DOHH2 (cell line): ENCODE measurements around the gene SLC16A13.

Experiments used
- H3F3A ChIP-seq: fragments of 200-600 bp; sonication (generic), shearing (Covaris generic); 2 replicates; pipeline ENCODE4 v1.6.0; 2016; ENCODE audit warnings: antibody characterized with exemption, mild to moderate bottlenecking; ENCODE audit not compliant: control insufficient read depth, insufficient read depth
- H3K27ac ChIP-seq: fragments of 200-600 bp; sonication (generic); 2 replicates; pipeline ENCODE4 v1.5.1; 2014; ENCODE audit warnings: low read depth, mild to moderate bottlenecking, low read length, moderate library complexity
- H3K27me3 ChIP-seq: fragments of 200-600 bp; sonication (generic); 2 replicates; pipeline ENCODE4 v1.6.1; 2014; ENCODE audit warnings: mild to moderate bottlenecking, low read length, mixed read lengths; ENCODE audit not compliant: control insufficient read depth
- H3K36me3 ChIP-seq: fragments of 200-600 bp; sonication (generic); 2 replicates; pipeline ENCODE4 v1.6.1; 2014; ENCODE audit warnings: mild to moderate bottlenecking, low read length, moderate library complexity, mixed read lengths; ENCODE audit not compliant: control insufficient read depth
- H3K4me1 ChIP-seq: fragments of 200-600 bp; sonication (generic); 2 replicates; pipeline ENCODE4 v1.6.1; 2014; ENCODE audit warnings: mild to moderate bottlenecking, low read length, mixed read lengths; ENCODE audit not compliant: control insufficient read depth
- H3K4me2 ChIP-seq: fragments of 200-600 bp; sonication (generic); 2 replicates; pipeline ENCODE4 v1.6.0; 2014; ENCODE audit warnings: mild to moderate bottlenecking, low read length, moderate library complexity
- H3K4me3 ChIP-seq: fragments of 200-600 bp; sonication (generic); 2 replicates; pipeline ENCODE4 v1.5.1; 2014; ENCODE audit warnings: mild to moderate bottlenecking, low read length, mixed read lengths
- H3K79me2 ChIP-seq: fragments of 200-600 bp; sonication (generic); 2 replicates; pipeline ENCODE4 v1.6.1; 2014; ENCODE audit warnings: mild to moderate bottlenecking, low read length, mixed read lengths; ENCODE audit not compliant: control insufficient read depth
- H3K9me2 ChIP-seq: fragments of 200-600 bp; sonication (generic); replicated peaks from 2 replicates; pipeline ENCODE4 v1.6.1; 2014; ENCODE audit warnings: mild to moderate bottlenecking, low read length, mixed read lengths; ENCODE audit not compliant: control insufficient read depth
- H3K9me3 ChIP-seq: fragments of 200-600 bp; sonication (generic); 2 replicates; pipeline ENCODE4 v1.6.1; 2014; ENCODE audit warnings: antibody characterized with exemption, low read length, mixed read lengths; ENCODE audit not compliant: control insufficient read depth, insufficient read depth
- H4K20me1 ChIP-seq: fragments of 200-600 bp; sonication (generic); 2 replicates; pipeline ENCODE4 v1.6.0; 2014; ENCODE audit warnings: low read depth, mild to moderate bottlenecking, antibody characterized with exemption, low read length, moderate library complexity; ENCODE audit not compliant: control insufficient read depth, insufficient read depth
- EZH2phosphoT487 ChIP-seq: fragments of 200-600 bp; sonication (generic); IDR thresholded peaks from 2 replicates; pipeline ENCODE4 v1.6.1; 2017; ENCODE audit warnings: borderline replicate concordance, mild to moderate bottlenecking, antibody characterized with exemption, low read length, moderate library complexity, mixed read lengths
- TF ChIP-seq, protein P1 (sequence below): fragments of 200-600 bp; sonication (generic); IDR thresholded peaks from one replicate; pipeline ENCODE4 v1.5.1; 2014; ENCODE audit warnings: antibody characterized with exemption, mild to moderate bottlenecking, low read depth, low read length; ENCODE audit not compliant: poor library complexity, severe bottlenecking

Gene SLC16A13

GRCh38 chr17:6996256-6997011, 39.4 kb upstream of the SLC16A13 start:
- Histone ChIP-seq H3K27me3 (no peaks in the 10 kb centered on the region), H3K27ac (no peak overlapping the region), H4K20me1 (no peaks in the 10 kb centered on the region), H3K79me2 (no peaks in the 10 kb centered on the region), H3K4me2 (no peak overlapping the region), H3K36me3 (peaks cover 20% of the 10 kb centered on the region), H3K9me2 (no peaks in the 10 kb centered on the region), H3K4me3 (no peak overlapping the region), H3F3A (peaks cover 3% of the 10 kb centered on the region; the same call in 1 of the 2 replicates), H3K9me3 (no peaks in the 10 kb centered on the region), H3K4me1 (no peaks in the 10 kb centered on the region; the same call in 1 of the 2 replicates)
- TF ChIP-seq, protein P1, sequence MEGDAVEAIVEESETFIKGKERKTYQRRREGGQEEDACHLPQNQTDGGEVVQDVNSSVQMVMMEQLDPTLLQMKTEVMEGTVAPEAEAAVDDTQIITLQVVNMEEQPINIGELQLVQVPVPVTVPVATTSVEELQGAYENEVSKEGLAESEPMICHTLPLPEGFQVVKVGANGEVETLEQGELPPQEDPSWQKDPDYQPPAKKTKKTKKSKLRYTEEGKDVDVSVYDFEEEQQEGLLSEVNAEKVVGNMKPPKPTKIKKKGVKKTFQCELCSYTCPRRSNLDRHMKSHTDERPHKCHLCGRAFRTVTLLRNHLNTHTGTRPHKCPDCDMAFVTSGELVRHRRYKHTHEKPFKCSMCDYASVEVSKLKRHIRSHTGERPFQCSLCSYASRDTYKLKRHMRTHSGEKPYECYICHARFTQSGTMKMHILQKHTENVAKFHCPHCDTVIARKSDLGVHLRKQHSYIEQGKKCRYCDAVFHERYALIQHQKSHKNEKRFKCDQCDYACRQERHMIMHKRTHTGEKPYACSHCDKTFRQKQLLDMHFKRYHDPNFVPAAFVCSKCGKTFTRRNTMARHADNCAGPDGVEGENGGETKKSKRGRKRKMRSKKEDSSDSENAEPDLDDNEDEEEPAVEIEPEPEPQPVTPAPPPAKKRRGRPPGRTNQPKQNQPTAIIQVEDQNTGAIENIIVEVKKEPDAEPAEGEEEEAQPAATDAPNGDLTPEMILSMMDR: no peak
- TF ChIP-seq EZH2phosphoT487: no peak

DNA sequence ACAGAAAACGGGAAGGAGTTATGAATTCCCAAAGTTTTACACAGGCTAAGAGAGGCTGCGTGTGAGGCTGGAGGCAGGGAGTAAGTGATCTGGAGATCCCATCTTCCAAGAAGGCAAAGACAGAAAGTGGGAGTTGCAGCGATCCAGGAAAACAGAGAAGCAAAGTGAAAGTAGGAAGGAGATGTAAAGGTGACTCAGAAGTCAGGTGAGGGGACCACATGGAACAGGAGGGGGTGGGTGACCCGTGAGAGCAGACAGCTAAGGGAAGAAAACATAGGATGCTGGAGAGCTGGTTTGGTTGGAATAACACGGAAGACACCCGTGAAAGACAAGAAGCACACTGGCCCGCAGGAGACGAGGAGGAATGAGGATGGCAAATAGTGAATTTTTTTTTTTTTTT, 38.6 kb upstream of the SLC16A13 start:
- TF ChIP-seq, protein P1: no peak
- no peak for TF ChIP-seq EZH2phosphoT487

GRCh38 chr17:6998855-6999508, 36.8 kb upstream of the SLC16A13 start:
- TF ChIP-seq, protein P1: no peak
- TF ChIP-seq EZH2phosphoT487: no peak

More for the DNA sequence above, 38.6 kb upstream of the SLC16A13 start:
- Histone ChIP-seq H3K27ac (no peak overlapping the region), H4K20me1 (0 out of 2 replicates have a peak, but pooled peaks cover under 1% of the 10 kb centered on the region), H3K9me3 (no peaks in the 10 kb centered on the region), H3K4me2 (no peak overlapping the region), H3K9me2 (no peaks in the 10 kb centered on the region), H3F3A (peaks cover 3% of the 10 kb centered on the region; the same call in 1 of the 2 replicates), H3K27me3 (no peaks in the 10 kb centered on the region), H3K4me1 (no peaks in the 10 kb centered on the region; the same call in 1 of the 2 replicates), H3K79me2 (no peaks in the 10 kb centered on the region), H3K36me3 (peaks cover 27% of the 10 kb centered on the region), H3K4me3 (no peak overlapping the region)

More at GRCh38 chr17:6998855-6999508, 36.8 kb upstream of the SLC16A13 start:
- no peaks in the 10 kb centered on the region for H3K27me3 ChIP-seq
- H3K36me3 ChIP-seq: peaks cover 39% of the 10 kb centered on the region
- H3K4me1 ChIP-seq: no peaks in the 10 kb centered on the region; the same call in 1 of the 2 replicates
- 0 out of 2 replicates have a peak, but pooled peaks cover 2% of the 10 kb centered on the region for H4K20me1 ChIP-seq
- H3K9me3 ChIP-seq: no peaks in the 10 kb centered on the region
- H3K9me2 ChIP-seq: no peaks in the 10 kb centered on the region
- peaks cover 5% of the 10 kb centered on the region for H3K79me2 ChIP-seq
- H3K4me3 ChIP-seq: no peak overlapping the region
- H3K4me2 ChIP-seq: no peak overlapping the region
- no peak overlapping the region for H3K27ac ChIP-seq
- peaks cover 2% of the 10 kb centered on the region; the same call in 1 of the 2 replicates for H3F3A ChIP-seq
